SK-N-SH treated with all-trans-retinoic acid at 6 μM for 48 hours (cell line): ENCODE data around the gene TDRD9.

Experiments
- ATAC-seq: fragments of 200-7000 bp; cut with Tn5 transposase; 3 replicates; pipeline ENCODE4 v1.9.1; 2020; ENCODE audit warnings: mild to moderate bottlenecking, moderate library complexity
- ARNTL ChIP-seq: fragments of 450-650 bp; formaldehyde crosslinking; IDR thresholded peaks from 2 replicates; pipeline ENCODE4 v1.5.0; 2020; ENCODE audit warnings: low read depth, mild to moderate bottlenecking, moderate library complexity, borderline replicate concordance
- BACH2 ChIP-seq: fragments of 250-450 bp; sonication (Bioruptor Pico); IDR thresholded peaks from 2 replicates; pipeline ENCODE4 v1.9.0; 2021; ENCODE audit warnings: mild to moderate bottlenecking, borderline replicate concordance
- CSDC2 ChIP-seq: fragments of 250-450 bp; sonication (Bioruptor Pico); IDR thresholded peaks from 2 replicates; pipeline ENCODE4 v1.5.0; 2020; ENCODE audit warnings: mild to moderate bottlenecking, moderate library complexity
- ESRRG ChIP-seq: fragments of 250-450 bp; sonication (Bioruptor Pico); IDR thresholded peaks from 2 replicates; pipeline ENCODE4 v1.6.1; 2021; ENCODE audit warnings: mild to moderate bottlenecking
- GLIS3 ChIP-seq: fragments of 250-450 bp; sonication (Bioruptor Pico); IDR thresholded peaks from 2 replicates; pipeline ENCODE4 v1.5.0; 2020; ENCODE audit warnings: mild to moderate bottlenecking, moderate library complexity
- ISL1 ChIP-seq: fragments of 250-450 bp; sonication (Bioruptor Pico); IDR thresholded peaks from 2 replicates; pipeline ENCODE4 v2.1.2; 2022; ENCODE audit warnings: mild to moderate bottlenecking, moderate library complexity
- OSR1 ChIP-seq: fragments of 250-450 bp; sonication (Bioruptor Pico); IDR thresholded peaks from 2 replicates; pipeline ENCODE4 v1.8.0; 2022; ENCODE audit warnings: moderate library complexity, mild to moderate bottlenecking, inconsistent platforms
- PPARA ChIP-seq: fragments of 250-450 bp; sonication (Bioruptor Pico); IDR thresholded peaks from 2 replicates; pipeline ENCODE4 v1.5.0; 2020; ENCODE audit warnings: mild to moderate bottlenecking, borderline replicate concordance
- RARB ChIP-seq: fragments of 250-450 bp; sonication (Bioruptor Pico); IDR thresholded peaks from 2 replicates; pipeline ENCODE4 v1.8.0; 2021; ENCODE audit warnings: mild to moderate bottlenecking, moderate library complexity
- SNAI2 ChIP-seq: fragments of 250-450 bp; sonication (Bioruptor Pico); IDR thresholded peaks from 2 replicates; pipeline ENCODE4 v1.5.0; 2020; ENCODE audit warnings: mild to moderate bottlenecking, moderate library complexity
- TCF4 ChIP-seq: fragments of 250-450 bp; sonication (Bioruptor Pico); IDR thresholded peaks from 2 replicates; pipeline ENCODE4 v1.8.0; 2021; ENCODE audit warnings: mild to moderate bottlenecking, moderate library complexity, borderline replicate concordance
- TOX ChIP-seq: fragments of 250-450 bp; sonication (Bioruptor Pico); IDR thresholded peaks from 2 replicates; pipeline ENCODE4 v1.8.0; 2021; ENCODE audit warnings: mild to moderate bottlenecking, moderate library complexity, borderline replicate concordance
- ZFP3 ChIP-seq: fragments of 250-450 bp; sonication (Bioruptor Pico); IDR thresholded peaks from 2 replicates; pipeline ENCODE4 v1.5.0; 2020; ENCODE audit warnings: mild to moderate bottlenecking, moderate library complexity
- ZFP30 ChIP-seq: fragments of 450-650 bp; formaldehyde crosslinking; IDR thresholded peaks from 2 replicates; pipeline ENCODE4 v1.5.0; 2022; ENCODE audit warnings: mild to moderate bottlenecking, moderate library complexity
- ZNF565 ChIP-seq: fragments of 450-650 bp; formaldehyde crosslinking; conservative IDR thresholded peaks from 2 replicates; pipeline ENCODE4 v1.5.0; 2020; ENCODE audit warnings: low read depth, mild to moderate bottlenecking, moderate library complexity
- ZNF70 ChIP-seq: fragments of 450-650 bp; formaldehyde crosslinking; IDR thresholded peaks from 2 replicates; pipeline ENCODE4 v1.5.0; 2020; ENCODE audit warnings: mild to moderate bottlenecking, moderate library complexity
- ZNF8 ChIP-seq: fragments of 450-650 bp; formaldehyde crosslinking; IDR thresholded peaks from 2 replicates; pipeline ENCODE4 v1.5.0; 2020; ENCODE audit warnings: mild to moderate bottlenecking, moderate library complexity
- TF ChIP-seq, protein P1 (sequence below): fragments of 250-450 bp; sonication (Bioruptor Pico); IDR thresholded peaks from 2 replicates; pipeline ENCODE4 v1.5.1; 2020; ENCODE audit warnings: low read depth, mild to moderate bottlenecking, moderate library complexity
- TF ChIP-seq, protein P2 (sequence below): fragments of 250-450 bp; sonication (Bioruptor Pico); IDR thresholded peaks from 2 replicates; pipeline ENCODE4 v1.8.0; 2020; ENCODE audit warnings: mild to moderate bottlenecking, moderate library complexity, borderline replicate concordance
- TF ChIP-seq, protein P3 (sequence below): fragments of 250-450 bp; sonication (Bioruptor Pico); IDR thresholded peaks from 2 replicates; pipeline ENCODE4 v1.5.1; 2021; ENCODE audit warnings: mild to moderate bottlenecking, moderate library complexity
- TF ChIP-seq, protein P4 (sequence below): fragments of 250-450 bp; sonication (Bioruptor Pico); IDR thresholded peaks from 2 replicates; pipeline ENCODE4 v1.5.0; 2020; ENCODE audit warnings: mild to moderate bottlenecking, moderate library complexity
- TF ChIP-seq, protein P5 (sequence below): fragments of 250-450 bp; sonication (Bioruptor Pico); IDR thresholded peaks from 2 replicates; pipeline ENCODE4 v1.8.0; 2021; ENCODE audit warnings: low read depth, mild to moderate bottlenecking, moderate library complexity, borderline replicate concordance

TDRD9 gene

DNA sequence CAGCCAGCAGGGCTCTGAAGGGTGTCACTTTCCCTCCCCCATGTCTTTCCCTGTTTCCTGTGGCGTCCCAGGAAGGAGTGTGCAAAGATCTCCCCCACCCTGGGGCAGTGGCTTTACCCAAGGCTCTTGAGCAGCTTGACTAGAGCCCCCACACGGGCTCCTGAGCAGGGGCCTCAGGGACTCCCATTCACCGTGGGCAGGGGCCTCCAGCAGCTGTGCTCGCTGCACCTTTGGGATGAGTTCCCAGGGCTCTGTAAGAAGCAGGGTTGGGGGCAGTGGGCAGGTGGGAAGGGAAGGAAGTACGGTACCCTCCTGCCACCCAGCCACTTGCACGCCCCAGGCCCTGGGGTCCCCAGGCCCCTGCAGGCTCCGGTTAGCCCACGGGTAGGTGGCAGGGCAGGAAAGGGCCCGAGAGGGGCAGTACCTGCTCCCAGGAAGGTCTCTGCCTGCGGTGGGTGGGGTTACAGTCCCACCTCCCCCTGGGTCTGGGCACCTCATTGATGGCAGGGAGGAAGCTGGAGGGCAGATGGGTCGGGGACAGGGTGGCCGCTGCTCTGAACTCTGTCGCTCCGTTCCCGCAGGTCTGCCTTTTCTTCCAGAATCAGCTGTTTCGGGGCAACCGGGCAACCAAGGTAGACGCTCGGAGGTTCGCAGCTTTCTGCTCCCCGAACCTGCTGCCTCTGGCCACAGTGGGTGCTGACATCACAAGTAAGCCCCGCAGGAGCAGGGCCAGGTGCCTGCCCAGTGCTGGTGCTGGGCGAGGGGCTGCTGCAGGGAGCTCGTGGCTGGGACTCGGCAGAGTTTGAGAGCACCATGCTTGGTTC, 170.2 kb downstream of the TDRD9 start:
- TF ChIP-seq OSR1 (no peak), TCF4 (CRISPR knock-in tag) (no peak), ZNF8 (no peak), SNAI2 (CRISPR knock-in tag) (no peak), ZFP30 (CRISPR knock-in tag) (no peak), BACH2 (CRISPR knock-in tag) (no peak), ZNF70 (CRISPR knock-in tag) (no peak), ESRRG (no peak), CSDC2 (no peak), ISL1 (no peak), ZFP3 (no peak), GLIS3 (CRISPR knock-in tag) (no peak), PPARA (CRISPR knock-in tag) (no peak), ZNF565 (CRISPR knock-in tag) (no peak), RARB (CRISPR knock-in tag) (no peak), ARNTL (CRISPR knock-in tag) (no peak)
- TF ChIP-seq, protein P1, sequence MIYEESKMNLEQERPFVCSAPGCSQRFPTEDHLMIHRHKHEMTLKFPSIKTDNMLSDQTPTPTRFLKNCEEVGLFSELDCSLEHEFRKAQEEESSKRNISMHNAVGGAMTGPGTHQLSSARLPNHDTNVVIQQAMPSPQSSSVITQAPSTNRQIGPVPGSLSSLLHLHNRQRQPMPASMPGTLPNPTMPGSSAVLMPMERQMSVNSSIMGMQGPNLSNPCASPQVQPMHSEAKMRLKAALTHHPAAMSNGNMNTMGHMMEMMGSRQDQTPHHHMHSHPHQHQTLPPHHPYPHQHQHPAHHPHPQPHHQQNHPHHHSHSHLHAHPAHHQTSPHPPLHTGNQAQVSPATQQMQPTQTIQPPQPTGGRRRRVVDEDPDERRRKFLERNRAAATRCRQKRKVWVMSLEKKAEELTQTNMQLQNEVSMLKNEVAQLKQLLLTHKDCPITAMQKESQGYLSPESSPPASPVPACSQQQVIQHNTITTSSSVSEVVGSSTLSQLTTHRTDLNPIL, result no peak
- TF ChIP-seq, protein P2, sequence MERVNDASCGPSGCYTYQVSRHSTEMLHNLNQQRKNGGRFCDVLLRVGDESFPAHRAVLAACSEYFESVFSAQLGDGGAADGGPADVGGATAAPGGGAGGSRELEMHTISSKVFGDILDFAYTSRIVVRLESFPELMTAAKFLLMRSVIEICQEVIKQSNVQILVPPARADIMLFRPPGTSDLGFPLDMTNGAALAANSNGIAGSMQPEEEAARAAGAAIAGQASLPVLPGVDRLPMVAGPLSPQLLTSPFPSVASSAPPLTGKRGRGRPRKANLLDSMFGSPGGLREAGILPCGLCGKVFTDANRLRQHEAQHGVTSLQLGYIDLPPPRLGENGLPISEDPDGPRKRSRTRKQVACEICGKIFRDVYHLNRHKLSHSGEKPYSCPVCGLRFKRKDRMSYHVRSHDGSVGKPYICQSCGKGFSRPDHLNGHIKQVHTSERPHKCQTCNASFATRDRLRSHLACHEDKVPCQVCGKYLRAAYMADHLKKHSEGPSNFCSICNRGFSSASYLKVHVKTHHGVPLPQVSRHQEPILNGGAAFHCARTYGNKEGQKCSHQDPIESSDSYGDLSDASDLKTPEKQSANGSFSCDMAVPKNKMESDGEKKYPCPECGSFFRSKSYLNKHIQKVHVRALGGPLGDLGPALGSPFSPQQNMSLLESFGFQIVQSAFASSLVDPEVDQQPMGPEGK (CRISPR knock-in tag), result no peak
- TF ChIP-seq, protein P3, sequence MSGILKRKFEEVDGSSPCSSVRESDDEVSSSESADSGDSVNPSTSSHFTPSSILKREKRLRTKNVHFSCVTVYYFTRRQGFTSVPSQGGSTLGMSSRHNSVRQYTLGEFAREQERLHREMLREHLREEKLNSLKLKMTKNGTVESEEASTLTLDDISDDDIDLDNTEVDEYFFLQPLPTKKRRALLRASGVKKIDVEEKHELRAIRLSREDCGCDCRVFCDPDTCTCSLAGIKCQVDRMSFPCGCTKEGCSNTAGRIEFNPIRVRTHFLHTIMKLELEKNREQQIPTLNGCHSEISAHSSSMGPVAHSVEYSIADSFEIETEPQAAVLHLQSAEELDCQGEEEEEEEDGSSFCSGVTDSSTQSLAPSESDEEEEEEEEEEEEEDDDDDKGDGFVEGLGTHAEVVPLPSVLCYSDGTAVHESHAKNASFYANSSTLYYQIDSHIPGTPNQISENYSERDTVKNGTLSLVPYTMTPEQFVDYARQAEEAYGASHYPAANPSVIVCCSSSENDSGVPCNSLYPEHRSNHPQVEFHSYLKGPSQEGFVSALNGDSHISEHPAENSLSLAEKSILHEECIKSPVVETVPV (CRISPR knock-in tag), result no peak
- no peak for ATAC-seq

DNA sequence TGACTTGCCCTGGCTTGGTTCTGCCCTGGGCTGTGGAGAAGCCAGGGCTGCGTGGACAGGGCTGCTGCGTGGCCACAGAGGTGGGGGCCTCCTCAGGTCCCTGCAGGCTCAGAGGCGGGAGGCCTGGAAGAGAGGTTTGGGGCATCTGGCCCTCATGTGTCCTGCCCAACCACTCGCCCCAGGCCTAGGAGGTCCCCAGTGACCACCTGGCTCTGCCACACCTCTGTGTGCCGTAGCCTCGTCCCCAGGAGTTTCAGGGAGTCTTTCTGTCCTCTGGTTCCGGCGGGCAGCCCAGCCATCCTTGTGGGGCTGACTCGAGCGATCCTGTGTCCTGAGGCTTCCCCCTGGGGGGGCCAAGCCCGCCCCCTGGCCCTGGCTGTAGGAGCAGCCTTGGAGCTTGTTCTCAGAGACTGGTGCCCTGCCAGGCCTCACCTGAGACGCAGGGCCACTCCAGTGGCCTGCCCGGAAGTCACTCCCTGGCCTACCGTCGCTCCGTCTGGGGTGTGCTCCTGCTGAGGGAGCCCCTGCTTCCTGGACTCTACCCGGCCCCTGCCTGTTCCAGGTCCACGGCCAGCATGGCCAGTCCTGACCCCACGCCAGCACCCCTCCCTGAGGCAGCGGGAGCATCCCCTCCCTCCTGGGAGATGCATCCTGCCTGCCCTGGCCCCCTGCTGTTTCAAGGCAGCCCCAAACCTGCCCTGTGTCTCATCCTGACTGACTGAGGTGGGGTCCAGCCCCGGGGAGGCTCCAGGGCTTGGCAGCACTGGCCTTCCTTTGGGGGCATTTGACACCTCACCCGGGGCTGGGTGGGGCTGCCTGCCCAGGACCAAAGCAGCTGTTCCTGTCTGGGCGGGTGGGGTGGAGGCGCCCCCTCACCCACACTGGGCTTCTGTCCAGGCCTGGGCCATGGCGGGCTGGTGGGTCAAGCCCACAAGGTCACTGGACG, 171.1 kb downstream of the TDRD9 start:
- no peak for ATAC-seq
- TF ChIP-seq RARB (CRISPR knock-in tag) (no peak), CSDC2 (no peak), PPARA (CRISPR knock-in tag) (no peak), OSR1 (no peak), ZNF8 (no peak), ZFP3 (no peak), TOX (CRISPR knock-in tag) (no peak), BACH2 (CRISPR knock-in tag) (no peak), ARNTL (CRISPR knock-in tag) (no peak), ZNF70 (CRISPR knock-in tag) (no peak), ISL1 (no peak), ZFP30 (CRISPR knock-in tag) (no peak), ZNF565 (CRISPR knock-in tag) (no peak)
- TF ChIP-seq, protein P4, sequence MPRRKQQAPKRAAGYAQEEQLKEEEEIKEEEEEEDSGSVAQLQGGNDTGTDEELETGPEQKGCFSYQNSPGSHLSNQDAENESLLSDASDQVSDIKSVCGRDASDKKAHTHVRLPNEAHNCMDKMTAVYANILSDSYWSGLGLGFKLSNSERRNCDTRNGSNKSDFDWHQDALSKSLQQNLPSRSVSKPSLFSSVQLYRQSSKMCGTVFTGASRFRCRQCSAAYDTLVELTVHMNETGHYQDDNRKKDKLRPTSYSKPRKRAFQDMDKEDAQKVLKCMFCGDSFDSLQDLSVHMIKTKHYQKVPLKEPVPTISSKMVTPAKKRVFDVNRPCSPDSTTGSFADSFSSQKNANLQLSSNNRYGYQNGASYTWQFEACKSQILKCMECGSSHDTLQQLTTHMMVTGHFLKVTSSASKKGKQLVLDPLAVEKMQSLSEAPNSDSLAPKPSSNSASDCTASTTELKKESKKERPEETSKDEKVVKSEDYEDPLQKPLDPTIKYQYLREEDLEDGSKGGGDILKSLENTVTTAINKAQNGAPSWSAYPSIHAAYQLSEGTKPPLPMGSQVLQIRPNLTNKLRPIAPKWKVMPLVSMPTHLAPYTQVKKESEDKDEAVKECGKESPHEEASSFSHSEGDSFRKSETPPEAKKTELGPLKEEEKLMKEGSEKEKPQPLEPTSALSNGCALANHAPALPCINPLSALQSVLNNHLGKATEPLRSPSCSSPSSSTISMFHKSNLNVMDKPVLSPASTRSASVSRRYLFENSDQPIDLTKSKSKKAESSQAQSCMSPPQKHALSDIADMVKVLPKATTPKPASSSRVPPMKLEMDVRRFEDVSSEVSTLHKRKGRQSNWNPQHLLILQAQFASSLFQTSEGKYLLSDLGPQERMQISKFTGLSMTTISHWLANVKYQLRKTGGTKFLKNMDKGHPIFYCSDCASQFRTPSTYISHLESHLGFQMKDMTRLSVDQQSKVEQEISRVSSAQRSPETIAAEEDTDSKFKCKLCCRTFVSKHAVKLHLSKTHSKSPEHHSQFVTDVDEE (CRISPR knock-in tag), result no peak
- TF ChIP-seq, protein P1, result no peak
- TF ChIP-seq, protein P3 (CRISPR knock-in tag), result no peak
- TF ChIP-seq, protein P5, sequence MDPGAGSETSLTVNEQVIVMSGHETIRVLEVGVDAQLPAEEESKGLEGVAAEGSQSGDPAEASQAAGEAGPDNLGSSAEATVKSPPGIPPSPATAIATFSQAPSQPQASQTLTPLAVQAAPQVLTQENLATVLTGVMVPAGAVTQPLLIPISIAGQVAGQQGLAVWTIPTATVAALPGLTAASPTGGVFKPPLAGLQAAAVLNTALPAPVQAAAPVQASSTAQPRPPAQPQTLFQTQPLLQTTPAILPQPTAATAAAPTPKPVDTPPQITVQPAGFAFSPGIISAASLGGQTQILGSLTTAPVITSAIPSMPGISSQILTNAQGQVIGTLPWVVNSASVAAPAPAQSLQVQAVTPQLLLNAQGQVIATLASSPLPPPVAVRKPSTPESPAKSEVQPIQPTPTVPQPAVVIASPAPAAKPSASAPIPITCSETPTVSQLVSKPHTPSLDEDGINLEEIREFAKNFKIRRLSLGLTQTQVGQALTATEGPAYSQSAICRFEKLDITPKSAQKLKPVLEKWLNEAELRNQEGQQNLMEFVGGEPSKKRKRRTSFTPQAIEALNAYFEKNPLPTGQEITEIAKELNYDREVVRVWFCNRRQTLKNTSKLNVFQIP (CRISPR knock-in tag), result no peak
- TF ChIP-seq, protein P2 (CRISPR knock-in tag), result no peak
